Prostate gland (tissue), 2 donors: ENCODE results near the gene INHA.

Source experiments
- CTCF ChIP-seq, 4 experiments: fragments of 200-600 bp in 2 of 4; fragments of 450-650 bp in 2 of 4; sonication (generic) in 2 of 4; IDR thresholded peaks; 1 replicate in 3 of 4; 2 replicates in 1 of 4; pipeline ENCODE4 v1.5.1; 2016 to 2019; ENCODE audit warnings: antibody characterized with exemption in 4 of 4, mild to moderate bottlenecking in 2 of 4, moderate library complexity in 2 of 4
- POLR2A ChIP-seq: fragments of 450-650 bp; IDR thresholded peaks from one replicate; pipeline ENCODE4 v1.6.1; 2016; ENCODE audit warnings: antibody characterized with exemption, mild to moderate bottlenecking
- POLR2AphosphoS5 ChIP-seq: sonication (generic); formaldehyde crosslinking; IDR thresholded peaks from one replicate; pipeline ENCODE4 v1.6.1; 2017; ENCODE audit warnings: antibody characterized with exemption

- TF ChIP-seq POLR2AphosphoS5 (peak; percentile 75), CTCF (IDR thresholded peaks at IDR 0.05) (no peak), POLR2A (peak; percentile 44)
Observed at GRCh38 chr2:219552382-219553167, 19.5 kb upstream of the INHA start.
